GM18867 (cell line): ENCODE data around the gene PTGS1.
"Not testable (repeated sequence)": the region's sequence is repeated elsewhere in the genome, so short reads cannot be mapped to it uniquely, and the experiment has no call there.

Experiments used
- ATAC-seq: cut with Tn5 transposase; IDR thresholded peaks from one replicate; pipeline ENCODE4 v1.9.1; 2021; ENCODE audit warnings: mild to moderate bottlenecking, moderate library complexity; ENCODE audit not compliant: unreplicated experiment

Gene PTGS1

GRCh38 chr9:122346478-122347347, 24.1 kb upstream of the PTGS1 start:
- peak; percentile 40 for ATAC-seq

DNA sequence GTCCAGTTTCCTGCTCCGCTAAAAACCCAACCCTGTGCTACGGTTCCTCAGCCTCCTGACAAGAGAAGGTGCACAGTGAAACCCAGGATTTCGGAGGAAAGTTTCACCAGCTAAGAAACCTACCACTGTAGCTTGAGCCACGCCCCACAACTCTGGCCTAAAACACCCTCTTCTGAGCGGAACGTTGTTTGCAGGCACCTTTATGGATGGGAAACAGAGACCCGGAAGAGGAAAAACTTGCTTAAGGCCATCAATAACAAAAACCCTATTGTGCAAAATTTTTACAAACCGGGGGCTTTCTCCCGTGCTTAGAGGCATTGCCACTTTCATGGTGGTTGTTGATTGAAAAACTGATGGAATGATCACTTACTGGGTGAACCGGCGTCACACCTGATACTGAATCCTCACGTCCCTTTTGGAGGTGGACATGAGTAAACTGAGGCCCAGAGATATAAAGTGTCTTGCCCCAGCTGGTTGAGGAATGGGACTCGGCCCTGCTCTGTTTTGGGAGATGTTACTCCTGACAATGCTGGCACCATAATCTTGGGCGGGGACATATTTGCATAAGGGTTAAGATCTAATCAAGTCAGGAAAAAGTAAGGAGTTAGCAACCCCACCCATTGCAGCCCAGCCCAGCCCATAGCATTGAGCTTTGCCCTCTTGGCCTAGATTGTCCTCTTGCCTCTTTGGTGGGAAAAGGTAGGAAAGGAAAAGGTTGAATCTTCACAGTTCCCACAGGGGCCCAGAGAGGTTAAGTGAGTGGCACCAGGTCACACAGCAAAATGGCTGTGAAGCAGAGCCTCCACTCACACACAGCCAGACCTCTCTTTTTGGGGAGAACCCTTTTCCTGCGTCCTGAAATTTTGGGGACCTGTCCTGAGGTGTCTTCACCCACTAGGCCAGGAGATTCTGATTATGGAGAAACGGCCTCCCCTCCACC, 23.2 kb upstream of the PTGS1 start:
- ATAC-seq, result peak; percentile 27

- ATAC-seq, result no peak
Observed at GRCh38 chr9:122348288-122348777, 22.5 kb upstream of the PTGS1 start.

- ATAC-seq, result no peak
Observed at GRCh38 chr9:122348791-122349190, 22.0 kb upstream of the PTGS1 start.

GRCh38 chr9:122349201-122349600, 21.6 kb upstream of the PTGS1 start:
- ATAC-seq, result no peak

DNA sequence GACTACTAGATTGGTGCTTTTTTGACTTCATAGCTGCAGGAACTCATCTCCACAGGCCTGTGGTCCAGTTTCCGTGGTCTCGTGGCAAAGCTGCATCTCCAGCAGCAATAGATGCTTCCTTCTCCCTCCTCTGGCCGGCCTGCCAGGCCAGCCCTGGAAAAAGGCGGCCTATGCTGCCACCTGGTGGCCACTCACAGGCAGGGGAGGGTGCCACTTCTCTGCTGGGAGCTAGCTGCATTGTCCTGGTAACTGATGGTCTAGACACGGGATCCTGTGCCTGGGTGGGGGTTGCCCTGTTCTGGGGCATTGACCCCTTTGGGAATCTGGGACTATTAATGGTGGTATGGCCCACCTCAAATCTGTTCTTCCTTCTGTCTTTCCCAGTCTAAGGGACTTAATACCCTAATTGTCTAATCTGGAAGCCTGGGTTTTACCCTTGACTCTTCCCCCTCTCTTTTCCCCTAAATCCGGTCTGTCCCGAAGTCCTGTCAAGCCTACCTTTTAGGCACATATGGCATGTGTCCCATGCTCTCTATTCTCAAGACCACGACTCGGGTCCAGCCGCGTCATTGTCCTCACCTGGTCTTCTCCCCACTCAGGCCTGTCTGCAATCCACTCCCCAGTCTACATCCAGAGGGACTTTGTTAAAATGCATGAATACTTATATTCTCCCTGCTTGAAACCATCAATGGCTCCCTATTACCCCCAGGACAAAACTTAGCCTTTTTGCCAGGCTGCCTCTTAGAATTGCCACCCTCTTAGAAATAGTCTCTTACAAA, 20.1 kb upstream of the PTGS1 start:
- ATAC-seq, result peak; percentile 86

DNA sequence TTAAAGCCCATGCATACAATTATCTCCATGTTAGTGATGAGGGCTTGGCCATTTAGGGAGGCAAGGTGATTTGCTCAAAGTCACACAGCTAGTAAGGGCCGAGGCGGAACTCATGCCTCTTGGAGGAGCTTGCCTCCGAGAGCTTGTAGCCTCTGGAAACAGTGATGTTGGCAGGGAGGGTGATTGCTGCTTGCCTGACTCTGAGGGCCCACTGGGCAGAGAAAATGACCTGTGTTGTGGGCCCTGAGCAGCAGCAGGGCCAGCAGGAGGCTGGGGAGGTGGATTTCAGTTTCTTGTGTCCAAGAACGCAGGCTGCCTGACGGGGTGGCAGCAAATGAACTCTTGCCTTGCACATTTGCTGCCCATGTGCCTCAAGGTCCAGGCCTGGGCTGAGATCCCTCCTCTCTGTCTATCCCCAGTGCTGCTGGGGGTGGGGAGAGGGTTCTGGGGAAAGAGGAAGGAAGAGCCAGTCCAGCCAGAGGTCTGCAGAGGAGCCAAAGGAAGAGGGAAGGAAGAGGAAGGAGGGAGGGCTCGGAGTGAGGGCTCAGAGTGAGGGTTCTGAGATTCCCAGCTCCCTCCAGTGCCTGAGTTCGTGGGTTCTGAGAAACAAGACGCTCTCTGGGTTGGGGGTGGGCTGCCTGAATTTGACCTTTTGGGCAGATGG, 16.2 kb upstream of the PTGS1 start:
- no peak for ATAC-seq

DNA sequence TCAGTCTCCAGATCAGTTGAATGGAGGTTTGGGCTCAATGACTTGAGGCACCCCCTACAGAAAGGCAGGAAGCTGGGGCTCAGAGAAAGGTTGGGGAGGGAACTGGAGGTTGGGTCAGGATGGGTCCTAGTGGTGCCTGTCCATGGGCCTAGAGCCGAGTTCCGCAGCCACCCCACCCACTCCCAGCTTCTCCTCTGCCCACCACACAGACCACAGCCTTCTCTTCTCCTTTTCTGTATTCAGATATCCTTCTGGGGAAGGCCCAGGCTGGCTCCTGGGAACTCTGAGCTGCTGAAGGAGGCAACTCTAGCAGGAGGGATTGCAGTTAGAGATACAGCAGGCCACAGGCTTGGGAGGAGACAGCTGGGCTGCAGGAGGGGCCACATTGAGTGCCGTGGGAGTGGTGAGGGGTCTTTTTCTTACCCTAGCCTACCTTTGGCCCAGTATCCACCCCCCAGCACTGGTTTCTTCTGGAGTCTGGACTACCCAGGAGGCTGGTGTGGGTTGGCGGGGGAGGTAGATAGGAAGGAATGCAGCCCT, 15.4 kb upstream of the PTGS1 start:
- ATAC-seq, result no peak

GRCh38 chr9:122356627-122357026, 14.2 kb upstream of the PTGS1 start:
- ATAC-seq, result no peak

DNA sequence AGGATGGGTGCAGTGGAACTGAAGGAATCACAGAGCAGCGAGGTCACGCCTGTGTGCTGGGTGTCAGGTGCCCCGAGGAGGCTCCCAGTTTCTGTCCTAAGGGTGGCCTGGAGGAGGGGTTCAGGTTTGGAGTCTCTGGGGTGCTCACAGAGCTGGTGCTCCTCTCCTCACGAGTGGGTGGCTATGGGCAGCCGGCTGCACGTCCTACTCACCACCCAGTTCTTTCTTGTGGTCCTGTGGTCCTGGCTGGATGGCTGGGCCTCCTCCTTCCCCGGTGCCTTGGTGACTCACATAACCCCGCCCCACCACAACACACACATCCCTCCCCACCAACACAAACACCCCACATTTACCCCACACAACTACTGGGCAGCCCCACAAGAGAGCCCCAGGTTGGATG, 9.9 kb upstream of the PTGS1 start:
- ATAC-seq, result no peak

- ATAC-seq, result not testable (repeated sequence)
Observed at GRCh38 chr9:122363131-122363530, 7.7 kb upstream of the PTGS1 start.

GRCh38 chr9:122364117-122364782, 6.6 kb upstream of the PTGS1 start:
- ATAC-seq, result no peak

GRCh38 chr9:122364783-122365150, 6.1 kb upstream of the PTGS1 start:
- ATAC-seq, result no peak

DNA sequence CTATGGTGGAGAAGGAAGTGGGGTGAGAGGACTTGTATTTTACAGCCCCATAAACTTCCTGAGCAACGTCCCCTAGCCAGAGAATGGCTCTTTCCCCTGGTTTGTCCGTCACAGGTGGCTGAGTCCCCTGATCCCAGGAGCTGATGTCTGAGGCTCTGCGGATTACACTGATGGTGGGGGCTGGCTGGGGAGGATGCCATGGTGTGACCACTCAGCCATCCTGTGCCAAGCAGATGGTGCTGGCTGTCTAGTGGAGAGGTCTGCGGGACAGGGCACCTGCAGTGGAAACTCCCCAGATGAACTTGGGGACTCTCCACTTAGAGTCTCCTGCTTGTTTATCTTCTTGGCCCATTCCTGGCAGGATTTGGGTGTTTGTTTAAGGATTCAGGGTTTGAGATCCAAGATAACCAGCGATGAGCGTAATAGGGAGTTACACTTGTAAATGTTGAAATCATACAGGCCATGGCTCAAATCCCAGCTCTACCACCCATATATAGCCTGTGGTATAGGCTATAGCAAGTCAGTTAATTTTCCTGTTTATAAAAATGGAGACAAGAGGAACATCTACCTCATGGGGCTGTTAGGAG, 4.7 kb upstream of the PTGS1 start:
- no peak for ATAC-seq

- ATAC-seq, result no peak
Observed at GRCh38 chr9:122367065-122367464, 3.8 kb upstream of the PTGS1 start.

- no peak for ATAC-seq
Observed at GRCh38 chr9:122367774-122368460, 2.9 kb upstream of the PTGS1 start.

- ATAC-seq, result no peak
Observed at GRCh38 chr9:122368642-122369041, 2.2 kb upstream of the PTGS1 start.

DNA sequence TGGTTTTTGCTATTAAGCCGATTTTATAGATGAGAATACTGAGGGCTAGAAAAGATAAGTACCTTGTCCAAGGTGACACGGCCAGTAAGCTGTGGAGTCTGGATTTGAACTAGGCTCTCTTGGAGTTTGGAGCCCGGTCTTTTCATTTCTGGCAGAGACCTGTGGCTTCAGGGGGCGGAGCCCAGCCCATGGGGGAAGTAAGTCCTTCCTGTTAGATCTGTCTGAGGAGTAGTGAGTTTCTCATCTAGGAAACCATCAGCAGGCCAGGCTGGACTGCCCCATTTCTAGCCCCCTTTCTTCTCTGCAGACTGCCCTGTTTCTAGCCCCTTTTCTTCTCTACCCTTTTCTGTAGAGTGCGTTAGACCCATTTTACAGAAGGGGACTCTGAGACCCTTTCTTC, 521 bp upstream of the PTGS1 start:
- ATAC-seq, result peak; percentile 19

- no peak for ATAC-seq
Observed at GRCh38 chr9:122371846-122372245, 1.0 kb downstream of the PTGS1 start.
